Activated T-cell treated with anti-CD3 and anti-CD28 coated beads, Interleukin-2, amount 50 U/mL, for 48 hours (primary cell): ENCODE results near the gene SORCS2.
A peak's percentile ranks its signal among the peaks of the same experiment; 100 is the strongest.
"Not testable (repeated sequence)": the region's sequence is repeated elsewhere in the genome, so short reads cannot be mapped to it uniquely, and the experiment has no call there.

Experiments
- DNase-seq, 2 experiments: peaks; one replicate each; pipeline ENCODE4 v3.0.0-alpha.2; 2020

The SORCS2 gene

DNA sequence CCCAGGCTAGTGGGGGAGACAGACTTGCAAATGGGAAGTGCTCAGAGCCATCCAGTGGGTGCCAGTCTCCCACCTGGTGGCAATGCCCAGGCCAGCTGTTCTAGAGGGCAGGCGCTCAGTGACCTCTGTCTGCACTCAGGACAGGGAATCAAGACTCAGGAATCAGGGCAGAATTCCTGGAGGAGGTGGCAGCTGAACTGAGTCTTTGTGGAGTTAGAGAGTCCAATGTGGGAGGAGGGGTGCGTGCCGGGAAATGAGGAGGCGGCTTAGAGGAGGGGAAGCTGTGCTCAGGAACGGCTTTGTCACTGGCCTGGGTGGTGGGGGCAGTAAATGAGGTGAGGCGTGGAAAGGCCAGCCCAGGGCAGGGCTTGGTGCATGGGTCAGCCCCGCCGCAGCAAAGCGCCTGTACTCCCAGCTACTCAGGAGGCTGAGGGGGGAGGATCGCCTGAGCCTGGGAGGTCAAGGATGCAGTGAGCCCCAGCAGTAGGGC, 31.3 kb upstream of the SORCS2 start:
- no peak for DNase-seq

DNA sequence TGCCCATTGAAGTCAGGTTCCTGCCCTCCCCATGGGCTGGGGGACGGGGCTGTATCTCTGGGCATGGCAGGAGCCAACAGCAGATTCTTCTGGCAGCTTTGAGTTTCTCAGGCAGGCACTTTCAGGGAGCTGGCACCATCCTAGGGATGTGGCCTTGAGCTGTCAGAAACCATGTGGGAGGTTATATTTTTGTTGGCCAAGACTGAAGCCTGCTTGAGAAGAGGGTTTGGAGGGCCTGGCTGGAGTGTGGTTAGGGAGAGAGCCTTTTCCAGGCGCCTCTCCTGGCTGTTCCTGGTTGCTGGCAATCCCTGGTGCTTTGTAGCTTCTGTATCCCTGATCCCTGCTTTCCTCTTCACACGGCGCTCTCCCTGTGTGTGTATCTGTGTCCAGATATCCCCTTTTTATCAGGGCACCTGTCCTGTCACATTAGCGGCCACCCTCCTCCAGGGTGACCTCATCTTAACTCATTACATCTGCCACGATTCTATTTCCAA, 30.6 kb upstream of the SORCS2 start:
- no peak for DNase-seq

DNA sequence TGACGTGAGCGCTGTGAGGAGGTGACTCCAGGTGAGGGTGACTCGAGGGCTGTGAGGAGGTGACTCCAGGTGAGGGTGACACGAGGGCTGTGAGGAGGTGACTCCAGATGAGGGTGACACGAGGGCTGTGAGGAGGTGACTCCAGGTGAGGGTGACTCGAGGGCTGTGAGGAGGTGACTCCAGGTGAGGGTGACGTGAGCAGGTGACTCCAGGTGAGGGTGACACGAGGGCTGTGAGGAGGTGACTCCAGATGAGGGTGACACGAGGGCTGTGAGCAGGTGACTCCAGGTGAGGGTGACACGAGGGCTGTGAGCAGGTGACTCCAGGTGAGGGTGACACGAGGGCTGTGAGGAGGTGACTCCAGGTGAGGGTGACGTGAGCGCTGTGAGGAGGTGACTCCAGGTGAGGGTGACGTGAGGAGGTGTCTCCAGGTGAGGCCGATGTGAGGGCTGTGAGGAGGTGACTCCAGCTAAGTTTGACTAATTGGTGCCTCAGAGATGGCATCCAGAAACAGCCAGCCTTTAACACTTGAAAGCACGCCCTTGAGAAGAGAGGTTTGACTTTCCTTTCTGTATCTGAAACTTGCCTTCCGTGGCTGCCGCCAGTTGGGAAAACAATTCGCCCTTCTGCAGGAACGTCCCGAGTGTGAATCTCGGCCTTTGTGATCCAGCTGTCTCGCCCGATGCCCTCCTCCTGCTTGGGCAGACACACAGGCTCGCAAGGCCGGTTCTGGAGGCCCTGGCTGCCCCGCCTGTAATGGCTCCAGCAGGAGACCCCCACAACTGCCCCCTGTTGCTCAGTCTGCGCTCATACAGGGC, 27.1 kb upstream of the SORCS2 start:
- not testable (repeated sequence) for DNase-seq

DNA sequence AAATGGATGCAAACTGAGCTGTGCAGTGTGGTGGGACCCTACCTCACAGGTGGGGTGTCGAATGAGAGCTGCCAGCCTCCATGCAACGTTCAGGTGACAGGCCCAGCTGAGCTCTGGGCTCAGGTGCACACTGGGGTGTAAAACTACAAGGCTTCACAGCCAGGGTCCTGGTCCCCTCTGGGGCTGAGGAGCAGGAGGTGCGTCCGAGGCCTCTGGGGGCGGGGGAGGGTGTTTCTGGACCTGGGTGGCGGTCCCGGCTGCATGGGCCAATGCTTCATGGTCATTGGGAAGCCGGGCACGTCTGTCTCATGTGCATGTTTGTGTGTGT, 26.5 kb upstream of the SORCS2 start:
- DNase-seq, result no peak

DNA sequence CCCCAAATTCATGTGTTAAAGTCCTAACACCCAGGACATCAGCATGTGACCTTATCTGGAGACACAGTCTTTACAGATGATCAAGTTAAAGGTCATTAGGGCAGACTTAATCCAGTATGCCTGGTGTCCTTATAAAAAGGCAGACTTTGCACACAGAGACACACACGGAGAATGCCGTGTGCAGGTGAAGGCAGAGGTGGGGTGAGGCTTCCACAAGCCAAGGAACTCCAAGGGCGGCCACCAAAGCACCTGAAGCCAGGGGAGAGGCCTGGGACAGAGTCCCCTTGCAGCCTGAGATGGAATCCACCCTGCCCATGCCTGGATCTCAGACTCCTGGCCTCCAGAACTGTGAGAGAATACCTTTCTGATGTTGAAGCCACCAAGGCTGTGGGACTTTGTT, 26.1 kb upstream of the SORCS2 start:
- no peak for DNase-seq

DNA sequence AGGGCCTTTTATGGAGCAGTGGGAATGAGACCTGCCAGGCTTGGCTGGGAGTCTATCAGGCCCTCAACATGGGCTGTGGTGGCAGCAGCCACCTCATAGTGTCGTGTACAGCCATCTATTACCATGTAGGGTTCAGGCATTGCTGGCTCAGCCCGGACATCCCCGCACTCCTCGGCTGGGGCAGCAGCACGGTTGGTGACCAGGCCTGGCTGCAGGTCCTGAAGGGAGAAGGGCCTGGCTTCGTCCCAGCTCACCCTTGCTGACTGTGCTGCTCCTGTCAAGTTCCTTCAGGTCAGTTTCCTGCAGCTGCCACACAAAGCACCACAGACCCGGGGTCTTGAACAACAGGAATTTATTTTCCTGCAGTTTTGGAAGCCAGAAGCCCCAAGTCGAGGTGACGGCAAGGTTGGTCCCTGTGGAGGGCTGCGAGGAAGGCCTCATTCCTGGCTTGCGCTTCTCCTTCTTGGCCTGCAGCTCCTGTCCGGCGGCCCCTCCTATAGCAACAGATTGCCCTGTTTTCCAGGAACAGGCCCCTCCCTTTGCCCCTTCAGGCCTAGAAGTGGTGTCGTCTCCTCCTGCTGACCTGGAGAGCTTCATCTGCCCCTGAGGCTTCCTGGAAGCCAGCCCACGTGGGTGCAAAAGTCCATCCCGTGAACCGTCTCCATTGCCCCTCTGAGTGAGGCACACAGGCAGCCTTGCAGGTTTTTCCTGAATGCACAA, 25.2 kb upstream of the SORCS2 start:
- DNase-seq, result no peak

DNA sequence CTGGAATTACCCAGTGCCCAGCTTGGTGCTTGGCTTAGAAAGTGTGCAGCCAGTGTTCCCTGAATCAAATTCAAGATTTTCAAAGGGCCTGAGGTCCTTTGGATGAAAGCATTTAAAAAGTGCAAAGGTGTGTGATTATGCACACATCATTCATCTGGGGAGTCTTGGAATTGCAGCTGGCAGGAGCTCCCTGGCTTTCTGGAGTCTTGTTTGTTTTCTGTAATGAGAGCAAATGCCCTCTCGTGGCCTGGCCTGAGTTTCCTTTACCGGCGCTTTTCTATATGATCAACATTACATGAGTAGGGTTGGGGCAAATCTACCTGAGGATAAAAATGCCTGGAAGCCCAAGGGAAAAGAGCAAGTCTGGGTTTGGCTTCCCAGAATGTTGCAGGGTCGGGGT, 24.6 kb upstream of the SORCS2 start:
- DNase-seq, result no peak

DNA sequence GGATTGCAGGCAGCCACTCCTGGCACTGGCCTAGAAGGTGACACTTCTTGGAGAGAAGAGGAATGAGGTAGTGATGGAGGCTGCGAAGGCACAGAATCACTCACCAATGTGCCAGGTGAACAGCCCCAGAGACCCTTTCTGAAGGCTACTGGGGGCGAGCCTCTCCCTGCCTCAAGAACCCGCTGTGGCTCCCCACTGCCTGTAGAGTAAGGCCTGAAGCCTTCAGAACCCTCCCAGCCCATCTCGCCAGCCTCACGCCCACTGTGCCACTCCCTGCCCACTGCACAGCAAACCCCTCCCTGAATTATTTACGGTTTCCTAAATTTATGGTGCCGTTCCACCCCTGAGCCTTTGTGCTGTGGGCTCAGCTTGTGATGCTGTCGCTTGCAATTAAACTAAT, 24.2 kb upstream of the SORCS2 start:
- DNase-seq, result no peak

DNA sequence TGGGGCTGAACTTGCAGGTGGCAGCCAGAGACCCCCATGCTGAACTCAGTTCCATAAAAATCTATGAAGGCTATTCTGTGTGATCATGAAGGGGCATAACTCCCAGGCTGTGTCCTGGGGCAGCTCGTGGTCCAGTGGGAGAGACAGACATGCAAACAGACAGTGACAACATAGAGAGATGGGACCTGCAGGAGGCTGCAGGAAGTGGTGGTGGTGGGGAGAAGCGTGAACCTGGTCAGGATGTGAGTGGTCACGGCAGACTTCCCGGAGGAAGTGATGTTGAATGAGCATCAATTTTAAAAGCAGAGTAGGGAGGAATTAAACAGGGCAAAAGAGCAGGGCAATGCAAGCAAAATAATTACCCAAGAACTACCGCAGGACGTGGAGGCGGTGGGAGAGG, 23.2 kb upstream of the SORCS2 start:
- no peak for DNase-seq

DNA sequence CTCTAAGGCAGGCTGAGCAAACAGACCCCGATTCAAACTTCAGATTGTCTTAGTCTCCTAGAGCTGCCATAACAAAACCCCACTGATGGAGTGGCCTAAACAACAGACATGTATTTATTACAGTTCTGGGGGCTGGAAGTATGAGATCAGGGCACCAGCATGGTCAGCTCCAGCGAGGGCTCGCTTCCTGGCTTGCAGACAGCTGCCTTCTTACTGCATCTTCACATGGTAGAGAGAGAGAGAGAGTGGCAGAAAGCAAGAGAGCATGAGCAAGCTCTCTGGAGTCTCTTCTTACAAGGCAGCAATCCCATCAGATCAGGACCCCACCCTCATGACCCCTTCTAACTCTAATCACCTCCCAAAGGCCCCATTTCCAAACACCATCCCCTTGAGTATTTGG, 22.3 kb upstream of the SORCS2 start:
- DNase-seq, result no peak

DNA sequence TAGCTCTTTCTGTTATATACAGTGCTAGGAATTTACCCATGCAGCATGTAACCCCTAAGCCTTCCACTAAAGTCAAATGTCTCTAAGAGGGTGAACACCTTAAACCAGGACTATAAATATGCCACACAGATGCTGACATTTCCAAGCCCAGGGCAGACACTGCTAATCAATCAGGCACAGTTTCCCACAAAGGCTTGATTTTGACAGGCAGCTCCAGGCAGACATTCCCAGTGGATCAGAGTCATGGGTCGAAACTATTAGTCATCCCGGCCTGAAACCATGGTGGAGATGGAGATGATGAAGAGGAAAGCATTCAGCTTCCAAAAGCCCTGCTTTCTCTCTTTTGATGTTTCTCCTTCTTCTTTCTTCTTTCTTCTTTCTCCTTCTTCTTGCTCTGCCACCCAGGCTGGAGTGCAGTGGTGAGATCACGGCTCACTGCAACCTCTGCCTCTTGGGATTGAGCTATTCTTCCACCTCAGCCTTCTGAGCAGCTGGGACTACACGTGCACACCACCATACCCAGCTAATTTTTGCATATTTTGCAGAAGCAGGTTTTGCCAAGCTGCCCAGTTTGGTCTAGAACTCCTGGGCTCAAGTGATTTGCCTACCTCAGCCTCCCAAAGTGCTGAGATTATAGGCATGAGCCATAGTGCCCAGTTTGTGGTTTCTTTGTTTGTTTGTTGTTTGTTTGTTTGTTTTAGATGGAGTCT, 21.0 kb upstream of the SORCS2 start:
- DNase-seq, result no peak

DNA sequence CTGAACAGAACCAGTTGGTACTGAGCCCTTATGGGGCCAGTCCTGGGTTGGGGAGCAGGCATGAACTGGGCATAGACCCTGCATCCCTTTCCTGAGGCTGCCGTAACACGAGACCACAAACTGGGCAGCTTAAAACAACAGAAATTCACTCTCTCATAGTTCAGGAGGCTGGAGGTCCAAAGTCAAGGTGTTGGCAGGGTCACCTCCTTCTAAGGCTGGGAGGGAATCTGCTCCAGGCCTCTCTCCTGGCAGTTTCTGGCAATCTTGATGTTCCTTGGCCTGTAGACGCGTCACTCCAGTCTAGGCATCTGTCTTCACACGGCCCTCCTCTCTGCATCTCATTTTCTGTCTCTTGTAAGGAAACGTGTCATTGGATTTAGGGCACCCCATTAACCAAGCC, 19.8 kb upstream of the SORCS2 start:
- no peak for DNase-seq

DNA sequence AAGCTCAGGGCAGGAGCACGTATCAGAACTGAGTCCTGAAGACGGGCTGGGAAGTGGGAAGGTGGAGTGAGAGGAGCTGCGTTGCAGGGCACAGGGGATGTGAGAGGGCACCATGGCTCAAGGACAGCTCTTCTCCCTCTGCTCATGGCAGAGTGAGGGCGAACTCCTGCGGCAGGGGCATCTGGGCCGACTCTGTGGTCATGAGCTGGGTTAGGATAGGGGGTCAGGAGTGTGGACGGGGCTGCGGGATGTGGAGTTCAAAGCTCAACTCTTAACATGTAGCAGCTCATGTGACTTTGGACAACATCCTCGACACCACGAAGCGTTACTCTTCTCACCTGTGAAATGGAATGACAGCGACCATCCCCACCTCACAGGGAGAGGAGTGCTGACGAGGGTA, 19.4 kb upstream of the SORCS2 start:
- DNase-seq, result no peak

DNA sequence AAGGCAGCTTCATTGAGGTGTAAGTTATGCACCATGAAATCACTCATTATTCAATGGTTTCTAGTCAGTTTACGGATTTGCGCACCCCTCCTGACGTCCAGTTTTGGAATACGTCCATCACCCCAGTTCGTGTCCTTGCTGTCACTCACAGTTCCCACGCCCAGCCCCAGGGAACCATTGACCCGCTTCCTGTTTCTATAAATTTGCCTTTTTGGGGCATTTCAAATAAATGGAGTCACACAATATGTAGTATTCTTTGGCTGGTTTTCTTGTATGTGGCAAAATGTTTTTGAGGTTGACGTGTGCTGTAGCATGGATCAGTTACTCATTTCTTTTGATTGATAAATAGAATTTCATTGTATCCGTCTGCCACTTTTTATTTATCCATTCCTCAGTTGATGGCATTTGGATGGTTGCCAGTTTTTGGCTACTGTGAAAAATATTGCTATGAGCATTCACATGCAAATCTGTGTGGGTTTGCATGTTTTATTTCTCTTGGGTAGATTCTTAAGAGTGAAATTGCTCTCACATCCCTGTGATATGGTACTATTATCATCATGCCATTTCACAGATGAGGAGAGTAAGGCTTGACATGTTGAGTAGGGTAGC, 18.4 kb upstream of the SORCS2 start:
- DNase-seq, result no peak

DNA sequence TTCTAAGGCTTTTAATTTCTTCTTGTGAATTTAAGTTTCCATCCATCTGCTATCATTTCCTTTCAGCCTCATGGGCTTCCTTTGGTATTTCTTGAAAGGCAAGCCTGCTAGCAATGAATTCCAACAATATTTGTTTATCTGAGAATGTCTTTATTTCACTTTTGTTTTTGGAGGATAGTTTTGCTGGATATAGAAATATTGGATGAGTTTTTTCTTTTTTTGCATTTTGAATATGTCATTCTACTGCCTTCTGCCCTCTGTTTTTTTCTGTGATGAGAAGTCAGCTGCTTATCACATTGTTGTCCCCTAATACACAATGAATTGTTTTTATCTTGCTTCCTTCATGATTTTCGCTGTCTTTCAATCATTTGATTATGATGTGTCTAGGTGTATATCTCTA, 13.2 kb upstream of the SORCS2 start:
- no peak for DNase-seq

DNA sequence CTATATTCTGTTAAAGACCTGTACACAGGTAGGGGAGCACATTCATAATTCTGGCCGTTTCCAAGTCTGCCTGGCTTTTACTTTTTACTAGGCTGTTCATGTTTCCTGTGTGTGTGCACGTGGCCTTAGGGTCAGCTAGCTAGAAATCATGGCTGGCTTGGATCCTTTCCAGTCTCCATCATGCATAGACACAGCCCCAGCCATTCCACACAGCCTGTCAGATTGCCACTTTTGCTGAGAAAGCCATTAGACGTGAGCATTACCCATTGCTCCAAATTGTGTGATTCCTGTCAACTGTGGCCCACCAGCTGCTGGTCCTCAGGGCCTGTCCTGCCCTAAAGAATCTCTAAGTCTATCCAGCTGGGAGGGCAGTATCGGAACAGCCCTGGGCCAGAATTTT, 11.4 kb upstream of the SORCS2 start:
- no peak for DNase-seq

DNA sequence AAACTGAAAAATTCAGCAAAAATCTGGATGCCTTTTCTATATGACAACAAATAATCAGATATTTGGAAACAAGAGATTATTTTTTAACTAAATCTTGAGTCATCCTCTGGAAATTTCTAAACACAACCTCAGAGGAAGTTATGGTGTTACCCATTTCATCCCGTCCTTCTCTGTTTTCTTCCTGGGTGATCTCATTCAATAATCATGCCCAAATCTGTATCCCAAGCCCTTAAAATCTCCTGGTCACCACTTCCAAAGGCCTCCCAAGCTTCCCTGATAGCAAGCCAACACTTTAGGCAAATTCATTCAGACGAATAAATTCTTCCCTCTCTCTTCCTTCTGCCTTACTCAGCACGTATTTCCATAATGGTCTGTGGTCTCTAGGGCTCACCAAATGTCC, 9.7 kb upstream of the SORCS2 start:
- no peak for DNase-seq

DNA sequence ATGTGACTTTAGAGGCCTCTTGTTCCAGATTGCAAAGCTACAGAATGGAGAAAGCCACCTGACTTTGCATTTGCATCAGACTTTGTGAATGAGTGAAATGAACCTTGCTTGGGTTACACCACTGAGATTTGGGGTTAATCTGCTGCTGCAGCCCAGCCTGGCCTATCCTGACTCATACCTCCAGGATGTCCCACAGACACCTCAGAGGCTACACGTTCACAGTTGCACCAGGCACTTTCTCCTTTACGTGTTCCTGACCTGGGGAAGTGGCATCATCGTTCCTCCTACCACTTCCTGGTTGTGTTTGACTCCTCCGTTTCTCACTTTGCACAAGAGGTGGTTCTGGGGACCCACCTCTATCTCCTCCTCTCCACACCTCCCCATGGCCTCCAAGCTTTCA, 9.2 kb upstream of the SORCS2 start:
- peak; percentile 37 to 60 for DNase-seq

DNA sequence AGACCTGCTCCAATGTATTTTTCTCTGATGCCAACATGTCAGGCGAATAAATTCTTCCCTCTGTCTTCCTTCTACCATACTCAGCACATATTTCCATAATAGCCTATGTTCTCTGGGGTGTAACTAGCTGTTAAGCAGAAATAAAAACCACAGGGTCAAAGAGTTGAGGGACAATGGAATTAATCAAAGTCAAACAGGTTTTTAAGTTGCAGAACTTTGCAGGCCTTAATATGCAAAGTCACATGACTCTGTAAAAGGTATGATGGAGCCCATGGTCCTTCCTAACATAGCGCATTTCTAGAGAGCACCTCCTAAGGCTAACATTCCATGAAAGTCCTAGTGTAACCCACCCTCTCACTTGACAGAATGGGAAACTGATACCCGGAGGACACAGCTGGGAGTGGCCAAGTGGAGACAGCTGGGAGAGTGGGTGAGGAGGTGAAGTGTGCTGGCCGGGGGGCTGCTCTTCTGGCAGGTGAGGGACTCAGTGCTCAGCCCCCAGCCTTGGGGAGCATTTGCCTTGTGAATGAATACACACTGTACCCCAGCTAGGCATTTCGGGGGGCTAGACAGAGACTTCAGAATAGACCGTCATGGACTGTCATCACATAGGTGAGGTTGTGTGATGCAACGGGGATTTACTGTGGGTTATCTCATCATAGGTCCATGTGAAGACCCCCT, 8.4 kb upstream of the SORCS2 start:
- DNase-seq, result no peak

DNA sequence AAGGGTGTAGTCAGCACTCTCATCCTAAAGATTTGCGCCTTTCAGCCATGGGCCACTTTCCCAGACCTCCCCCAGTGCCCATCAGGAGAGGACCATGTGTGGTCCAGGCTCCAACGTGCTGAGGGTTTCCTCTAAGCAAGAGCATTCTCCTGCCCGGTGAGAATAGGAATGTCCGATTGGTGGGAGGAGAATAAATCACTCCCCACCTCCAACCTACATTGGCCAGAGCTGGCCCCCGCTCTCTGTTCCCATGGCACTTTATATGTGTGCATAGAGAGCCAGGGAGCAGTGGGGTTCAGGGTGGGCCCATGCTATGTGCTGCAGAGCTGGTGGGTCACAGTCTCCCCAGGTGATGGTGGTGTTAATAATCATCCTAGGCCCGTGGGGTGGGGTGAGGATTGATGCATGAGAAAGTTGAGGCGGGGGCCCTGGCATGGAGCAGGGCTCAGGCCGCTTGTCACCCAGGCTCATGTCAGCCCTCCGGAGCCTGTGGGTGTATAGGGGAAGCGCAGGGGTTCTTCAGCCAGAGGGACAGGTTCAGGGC, 6.8 kb upstream of the SORCS2 start:
- no peak for DNase-seq

DNA sequence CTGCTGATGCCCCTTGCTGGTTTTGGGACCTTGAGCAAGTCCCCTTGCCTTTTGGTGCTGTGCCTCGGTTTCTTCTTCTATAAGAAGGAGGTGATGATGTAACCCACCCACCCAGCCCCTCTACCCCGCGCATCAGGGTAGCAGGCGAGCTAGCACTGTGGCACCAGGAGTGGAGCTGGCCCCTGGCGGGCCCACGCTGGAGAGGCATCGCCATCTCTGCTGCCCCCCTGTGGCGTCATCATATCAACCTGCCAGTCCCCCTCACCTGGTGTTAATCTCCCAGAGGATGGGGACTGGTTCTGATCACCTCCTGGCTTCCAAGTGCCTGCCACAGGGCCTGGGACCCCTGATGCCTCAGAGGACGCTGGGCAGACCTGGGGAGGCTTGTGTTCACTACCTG, 6.3 kb upstream of the SORCS2 start:
- peak; percentile 36 to 51 for DNase-seq

DNA sequence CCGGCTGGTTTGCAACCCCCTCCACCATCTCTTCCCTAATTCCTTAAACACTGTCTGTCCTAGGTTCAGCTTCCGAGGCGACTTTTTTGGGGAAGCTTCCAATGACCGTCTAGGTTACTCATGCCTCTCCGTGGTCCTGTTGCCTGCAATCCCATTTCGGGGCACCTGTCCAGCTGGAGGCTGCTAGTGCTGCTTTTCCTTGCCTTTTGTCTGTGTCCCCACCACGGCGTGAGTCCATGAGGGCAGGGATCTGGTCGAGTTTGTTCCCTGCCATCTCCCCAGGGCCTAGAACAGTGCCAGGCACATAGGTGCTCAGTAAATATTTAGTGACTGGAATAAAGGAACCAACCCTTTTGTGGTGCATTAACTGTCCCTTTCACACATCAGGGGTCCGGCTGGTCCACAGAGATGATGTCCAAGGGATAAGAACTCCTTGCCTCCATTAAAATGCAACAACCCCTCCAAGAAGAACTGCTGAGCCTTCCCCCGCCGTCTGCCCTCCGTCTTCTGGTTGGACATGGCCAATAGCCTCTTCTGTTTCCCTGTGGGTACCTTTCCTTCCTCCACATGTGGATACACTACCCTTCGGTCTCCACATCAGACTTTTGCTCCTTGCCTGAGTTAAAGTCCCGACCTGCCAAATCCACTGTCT, 5.7 kb upstream of the SORCS2 start:
- DNase-seq, result no peak
